ENCODE measurements around the gene DIP2B.

GRCh38 chr12:50519353-50519752, 14.6 kb downstream of the DIP2B start:
- TF ChIP-seq CTCF (IDR thresholded peaks at IDR 0.05; ENCODE audit: poor library complexity, severe bottlenecking) = no peak
- no peak for TF ChIP-seq POLR2AphosphoS5 (IDR thresholded peaks at IDR 0.05)
- TF ChIP-seq EZH2 (IDR thresholded peaks at IDR 0.05; ENCODE audit: borderline replicate concordance, insufficient read depth, low read length, poor library complexity, severe bottlenecking) = no peak
- no peak for TF ChIP-seq SMC3 (conservative IDR thresholded peaks at IDR 0.05; ENCODE audit: poor library complexity)
- no peak for TF ChIP-seq EP300 (conservative IDR thresholded peaks at IDR 0.05; ENCODE audit: poor library complexity, severe bottlenecking)
- TF ChIP-seq RAD21 (conservative IDR thresholded peaks at IDR 0.05) = no peak
- TF ChIP-seq REST (IDR thresholded peaks at IDR 0.05; ENCODE audit: borderline replicate concordance) = no peak

All from neural cell (in vitro differentiated cells).